ENCODE measurements around the gene SNCAIP.

The SNCAIP gene

GRCh38 chr5:122431298-122431697, 119.3 kb downstream of the SNCAIP start:
- H3K79me1 ChIP-seq (ENCODE audit: low read length): no peaks in the 10 kb centered on the region
- H3K79me2 ChIP-seq (ENCODE audit: control insufficient read depth, insufficient read depth, low read length, poor library complexity): no peaks in the 10 kb centered on the region
- WGBS (ENCODE audit: extremely low coverage, insufficient coverage, insufficient read length): no CpG with 5 or more reads among the region's 1 CpG

GRCh38 chr5:122434205-122434970, 122.4 kb downstream of the SNCAIP start:
- Histone ChIP-seq H2BK12ac (ENCODE audit: low read length) (no peak overlapping the region), H4K8ac (ENCODE audit: low read depth, low read length) (no peak overlapping the region), H3K79me1 (ENCODE audit: low read length) (no peaks in the 10 kb centered on the region), H3K36me3 (ENCODE audit: control insufficient read depth in 1 of 2, insufficient read depth in 2 of 2, low read length in 2 of 2) (no peaks in the 10 kb centered on the region), H3K4ac (ENCODE audit: low read depth, low read length) (no peak overlapping the region), H3K79me2 (ENCODE audit: control insufficient read depth, insufficient read depth, low read length, poor library complexity) (no peaks in the 10 kb centered on the region), H3K18ac (ENCODE audit: low read length) (no peak overlapping the region), H4K91ac (ENCODE audit: low read depth, low read length) (no peak overlapping the region), H3K4me1 (ENCODE audit: control insufficient read depth in 1 of 2, insufficient read depth in 2 of 2, low read length in 2 of 2) (no peaks in the 10 kb centered on the region), H3K14ac (ENCODE audit: low read length) (no peak overlapping the region), H2BK120ac (ENCODE audit: insufficient read depth, low read length, poor library complexity) (no peak overlapping the region), H2BK5ac (ENCODE audit: low read depth, low read length, poor library complexity) (no peak overlapping the region), H3K4me2 (ENCODE audit: low read length) (no peak overlapping the region), H3K4me3 (ENCODE audit: low read depth, low read length) (no peak overlapping the region), H2AFZ (ENCODE audit: insufficient read depth, low read length, poor library complexity) (no peak overlapping the region), H3K27me3 (ENCODE audit: insufficient read depth, low read length) (no peaks in the 10 kb centered on the region), H3K23ac (ENCODE audit: low read length) (no peak overlapping the region), H4K12ac (ENCODE audit: low read depth, low read length) (no peak overlapping the region), H3K9ac (ENCODE audit: low read length) (no peak overlapping the region), H2AK5ac (ENCODE audit: low read length) (no peak overlapping the region), H3K9me3 (ENCODE audit: insufficient read depth, low read depth, low read length) (no peaks in the 10 kb centered on the region), H3K27ac (ENCODE audit: low read depth, low read length) (no peak overlapping the region)
- WGBS (ENCODE audit: extremely low coverage, insufficient coverage, insufficient read length): no CpG with 5 or more reads among the region's 5 CpGs
- DNase-seq: no peak

More at GRCh38 chr5:122431298-122431697, 119.3 kb downstream of the SNCAIP start:
- no peak overlapping the region for H3K23ac ChIP-seq (ENCODE audit: low read length)
- no peak overlapping the region for H2AK5ac ChIP-seq (ENCODE audit: low read length)
- no peak overlapping the region for H2BK12ac ChIP-seq (ENCODE audit: low read length)
- H3K4ac ChIP-seq (ENCODE audit: low read depth, low read length): no peak overlapping the region
- no peak overlapping the region for H3K4me3 ChIP-seq (ENCODE audit: low read depth, low read length)
- no peak overlapping the region for H3K4me2 ChIP-seq (ENCODE audit: low read length)
- H4K12ac ChIP-seq (ENCODE audit: low read depth, low read length): no peak overlapping the region
- no peak overlapping the region for H4K91ac ChIP-seq (ENCODE audit: low read depth, low read length)
- H3K14ac ChIP-seq (ENCODE audit: low read length): no peak overlapping the region
- H3K9ac ChIP-seq (ENCODE audit: low read length): no peak overlapping the region
- H4K8ac ChIP-seq (ENCODE audit: low read depth, low read length): no peak overlapping the region
- H3K9me3 ChIP-seq (ENCODE audit: insufficient read depth, low read depth, low read length): no peaks in the 10 kb centered on the region
- H2AFZ ChIP-seq (ENCODE audit: insufficient read depth, low read length, poor library complexity): no peak overlapping the region
- no peaks in the 10 kb centered on the region for H3K27me3 ChIP-seq (ENCODE audit: insufficient read depth, low read length)
- no peak for DNase-seq
- no peak overlapping the region for H3K18ac ChIP-seq (ENCODE audit: low read length)
- no peak overlapping the region for H2BK5ac ChIP-seq (ENCODE audit: low read depth, low read length, poor library complexity)
- no peak overlapping the region for H2BK120ac ChIP-seq (ENCODE audit: insufficient read depth, low read length, poor library complexity)
- no peak overlapping the region for H3K27ac ChIP-seq (ENCODE audit: low read depth, low read length)
- H3K4me1 ChIP-seq (ENCODE audit: control insufficient read depth in 1 of 2, insufficient read depth in 2 of 2, low read length in 2 of 2): no peaks in the 10 kb centered on the region
- no peaks in the 10 kb centered on the region for H3K36me3 ChIP-seq (ENCODE audit: control insufficient read depth in 1 of 2, insufficient read depth in 2 of 2, low read length in 2 of 2)

- no peaks in the 10 kb centered on the region for H3K79me2 ChIP-seq (ENCODE audit: control insufficient read depth, insufficient read depth, low read length, poor library complexity)
- H2AK5ac ChIP-seq (ENCODE audit: low read length): no peak overlapping the region
- no peaks in the 10 kb centered on the region for H3K4me1 ChIP-seq (ENCODE audit: control insufficient read depth in 1 of 2, insufficient read depth in 2 of 2, low read length in 2 of 2)
- no peak for DNase-seq
- H3K27me3 ChIP-seq (ENCODE audit: insufficient read depth, low read length): no peaks in the 10 kb centered on the region
- H3K4me2 ChIP-seq (ENCODE audit: low read length): no peak overlapping the region
- no peak overlapping the region for H3K4ac ChIP-seq (ENCODE audit: low read depth, low read length)
- H3K18ac ChIP-seq (ENCODE audit: low read length): no peak overlapping the region
- H3K9me3 ChIP-seq (ENCODE audit: insufficient read depth, low read depth, low read length): no peaks in the 10 kb centered on the region
- no peak overlapping the region for H2BK12ac ChIP-seq (ENCODE audit: low read length)
- H3K23ac ChIP-seq (ENCODE audit: low read length): no peak overlapping the region
- H3K14ac ChIP-seq (ENCODE audit: low read length): no peak overlapping the region
- H3K79me1 ChIP-seq (ENCODE audit: low read length): no peaks in the 10 kb centered on the region
- no peak overlapping the region for H2BK120ac ChIP-seq (ENCODE audit: insufficient read depth, low read length, poor library complexity)
- no peak overlapping the region for H2AFZ ChIP-seq (ENCODE audit: insufficient read depth, low read length, poor library complexity)
- no peak overlapping the region for H4K91ac ChIP-seq (ENCODE audit: low read depth, low read length)
- H4K8ac ChIP-seq (ENCODE audit: low read depth, low read length): no peak overlapping the region
- no peak overlapping the region for H4K12ac ChIP-seq (ENCODE audit: low read depth, low read length)
- H2BK5ac ChIP-seq (ENCODE audit: low read depth, low read length, poor library complexity): no peak overlapping the region
- no peaks in the 10 kb centered on the region for H3K36me3 ChIP-seq (ENCODE audit: control insufficient read depth in 1 of 2, insufficient read depth in 2 of 2, low read length in 2 of 2)
- H3K27ac ChIP-seq (ENCODE audit: low read depth, low read length): no peak overlapping the region
- no CpG with 5 or more reads among the region's 4 CpGs for WGBS (ENCODE audit: extremely low coverage, insufficient coverage, insufficient read length)
- no peak overlapping the region for H3K4me3 ChIP-seq (ENCODE audit: low read depth, low read length)
- no peak overlapping the region for H3K9ac ChIP-seq (ENCODE audit: low read length)
Observed at GRCh38 chr5:122435234-122435633, 123.2 kb downstream of the SNCAIP start.

GRCh38 chr5:122435761-122436160, 123.7 kb downstream of the SNCAIP start:
- no peak overlapping the region for H3K14ac ChIP-seq (ENCODE audit: low read length)
- H2AK5ac ChIP-seq (ENCODE audit: low read length): no peak overlapping the region
- H4K8ac ChIP-seq (ENCODE audit: low read depth, low read length): no peak overlapping the region
- no peak for DNase-seq
- H4K12ac ChIP-seq (ENCODE audit: low read depth, low read length): no peak overlapping the region
- H3K36me3 ChIP-seq (ENCODE audit: control insufficient read depth in 1 of 2, insufficient read depth in 2 of 2, low read length in 2 of 2): no peaks in the 10 kb centered on the region
- H3K4me2 ChIP-seq (ENCODE audit: low read length): no peak overlapping the region
- H2BK120ac ChIP-seq (ENCODE audit: insufficient read depth, low read length, poor library complexity): no peak overlapping the region
- no peak overlapping the region for H2BK12ac ChIP-seq (ENCODE audit: low read length)
- H3K9me3 ChIP-seq (ENCODE audit: insufficient read depth, low read depth, low read length): no peaks in the 10 kb centered on the region
- H3K27me3 ChIP-seq (ENCODE audit: insufficient read depth, low read length): no peaks in the 10 kb centered on the region
- H3K79me1 ChIP-seq (ENCODE audit: low read length): no peaks in the 10 kb centered on the region
- H3K9ac ChIP-seq (ENCODE audit: low read length): no peak overlapping the region
- no peaks in the 10 kb centered on the region for H3K79me2 ChIP-seq (ENCODE audit: control insufficient read depth, insufficient read depth, low read length, poor library complexity)
- H2BK5ac ChIP-seq (ENCODE audit: low read depth, low read length, poor library complexity): no peak overlapping the region
- no peaks in the 10 kb centered on the region for H3K4me1 ChIP-seq (ENCODE audit: control insufficient read depth in 1 of 2, insufficient read depth in 2 of 2, low read length in 2 of 2)
- no peak overlapping the region for H3K18ac ChIP-seq (ENCODE audit: low read length)
- no peak overlapping the region for H3K4me3 ChIP-seq (ENCODE audit: low read depth, low read length)
- no CpG with 5 or more reads among the region's 3 CpGs for WGBS (ENCODE audit: extremely low coverage, insufficient coverage, insufficient read length)
- H2AFZ ChIP-seq (ENCODE audit: insufficient read depth, low read length, poor library complexity): no peak overlapping the region
- H3K27ac ChIP-seq (ENCODE audit: low read depth, low read length): no peak overlapping the region
- no peak overlapping the region for H3K23ac ChIP-seq (ENCODE audit: low read length)
- H3K4ac ChIP-seq (ENCODE audit: low read depth, low read length): no peak overlapping the region
- H4K91ac ChIP-seq (ENCODE audit: low read depth, low read length): no peak overlapping the region
